GM23338 (cell line): ENCODE data around the gene DIP2C. TPM values are rescaled to one million over a fixed set of nuclear protein-coding genes. Genes with fewer than 3 reads are reported as not detected.

Experiments
- ATAC-seq: fragments of 200-7000 bp; cut with Tn5 transposase; 3 replicates; pipeline ENCODE4 v1.9.1; 2020
- DNase-seq: peaks from one replicate; pipeline ENCODE4 v3.0.0-alpha.2; 2015; ENCODE audit warnings: low spot score
- H2AFZ ChIP-seq: fragments of 200-600 bp; sonication (generic); 2 replicates; pipeline ENCODE4 v1.8.0; 2016; ENCODE audit warnings: antibody characterized with exemption, mild to moderate bottlenecking, moderate library complexity
- H3F3A ChIP-seq: fragments of 200-600 bp; sonication (generic); replicated peaks from 2 replicates; pipeline ENCODE4 v1.8.0; 2017; ENCODE audit warnings: antibody characterized with exemption, mixed run types, low read depth
- H3K27ac ChIP-seq: fragments of 200-600 bp; sonication (generic); 2 replicates; pipeline ENCODE4 v1.6.1; 2016; ENCODE audit warnings: low read depth
- H3K27me3 ChIP-seq: fragments of 200-600 bp; sonication (generic); 2 replicates; pipeline ENCODE4 v1.8.0; 2016; ENCODE audit warnings: mild to moderate bottlenecking, mixed run types, moderate library complexity; ENCODE audit not compliant: insufficient read depth
- H3K36me3 ChIP-seq: fragments of 200-600 bp; sonication (generic); 2 replicates; pipeline ENCODE4 v1.8.0; 2016; ENCODE audit warnings: mild to moderate bottlenecking; ENCODE audit not compliant: insufficient read depth
- H3K4me1 ChIP-seq: fragments of 200-600 bp; sonication (generic); 2 replicates; pipeline ENCODE4 v1.8.0; 2016; ENCODE audit warnings: mild to moderate bottlenecking, moderate library complexity; ENCODE audit not compliant: insufficient read depth
- H3K4me2 ChIP-seq: fragments of 200-600 bp; sonication (generic); 2 replicates; pipeline ENCODE4 v1.7.1; 2017; ENCODE audit warnings: mixed run types
- H3K4me3 ChIP-seq: fragments of 200-600 bp; sonication (generic); 2 replicates; pipeline ENCODE4 v1.6.1; 2016; ENCODE audit warnings: mixed run types
- H3K79me2 ChIP-seq: fragments of 200-600 bp; sonication (generic); replicated peaks from 2 replicates; pipeline ENCODE4 v1.8.0; 2017; ENCODE audit warnings: mild to moderate bottlenecking; ENCODE audit not compliant: insufficient read depth
- H3K9me2 ChIP-seq: fragments of 200-600 bp; sonication (generic); 2 replicates; pipeline ENCODE4 v1.8.0; 2017; ENCODE audit not compliant: insufficient read depth
- H4K20me1 ChIP-seq: fragments of 200-600 bp; sonication (generic); replicated peaks from 2 replicates; pipeline ENCODE4 v1.8.0; 2017; ENCODE audit warnings: mild to moderate bottlenecking; ENCODE audit not compliant: insufficient read depth
- H3K27ac Mint-ChIP-seq: 2 replicates; pipeline ENCODE4 v1.8.0; 2020; ENCODE audit warnings: inconsistent platforms, mild to moderate bottlenecking, moderate library complexity, mixed read lengths
- H3K27me3 Mint-ChIP-seq: 3 replicates; pipeline ENCODE4 v1.8.0; 2022; ENCODE audit warnings: low read depth, mild to moderate bottlenecking, moderate library complexity, mixed read lengths, inconsistent platforms; ENCODE audit not compliant: insufficient read depth, poor library complexity
- H3K36me3 Mint-ChIP-seq: 3 replicates; pipeline ENCODE4 v1.8.0; 2021; ENCODE audit warnings: low read depth, mild to moderate bottlenecking, inconsistent platforms, moderate library complexity, mixed read lengths
- H3K4me1 Mint-ChIP-seq: 3 replicates; pipeline ENCODE4 v1.8.0; 2020; ENCODE audit warnings: mild to moderate bottlenecking, inconsistent platforms, mixed read lengths
- H3K4me3 Mint-ChIP-seq: 3 replicates; pipeline ENCODE4 v1.8.0; 2021; ENCODE audit warnings: moderate library complexity, mild to moderate bottlenecking, inconsistent platforms, mixed read lengths
- H3K9me3 Mint-ChIP-seq: 3 replicates; pipeline ENCODE4 v1.8.0; 2020; ENCODE audit warnings: moderate library complexity, mild to moderate bottlenecking, inconsistent platforms, mixed read lengths
- CREB1 ChIP-seq: fragments of 250-450 bp; sonication (Bioruptor Pico); IDR thresholded peaks from 2 replicates; pipeline ENCODE4 v1.5.0; 2020; ENCODE audit warnings: low read depth, mild to moderate bottlenecking, moderate library complexity
- EZH2 ChIP-seq: fragments of 200-600 bp; sonication (generic); IDR thresholded peaks from one replicate; pipeline ENCODE4 v1.8.0; 2017; ENCODE audit warnings: antibody characterized with exemption, mild to moderate bottlenecking, low read depth; ENCODE audit not compliant: unreplicated experiment
- EZH2phosphoT487 ChIP-seq: fragments of 200-600 bp; sonication (generic); IDR thresholded peaks from one replicate; pipeline ENCODE4 v1.8.1; 2018; ENCODE audit warnings: antibody characterized with exemption; ENCODE audit not compliant: unreplicated experiment
- JUNB ChIP-seq: IDR thresholded peaks from one replicate; pipeline ENCODE4 v1.6.1; 2016; ENCODE audit warnings: antibody characterized with exemption; ENCODE audit not compliant: unreplicated experiment
- NANOG ChIP-seq: IDR thresholded peaks from 2 replicates; pipeline ENCODE4 v1.6.1; 2016; ENCODE audit warnings: antibody characterized with exemption, borderline replicate concordance
- POLR2AphosphoS5 ChIP-seq: IDR thresholded peaks from 2 replicates; pipeline ENCODE4 v1.6.1; 2016; ENCODE audit warnings: antibody characterized with exemption, low read depth
- STAT1 ChIP-seq: IDR thresholded peaks from one replicate; pipeline ENCODE4 v1.6.1; 2016; ENCODE audit warnings: antibody characterized with exemption; ENCODE audit not compliant: unreplicated experiment
- ZNF114 ChIP-seq: fragments of 250-450 bp; sonication (Bioruptor Pico); IDR thresholded peaks from 2 replicates; pipeline ENCODE4 v1.5.0; 2020; ENCODE audit warnings: mild to moderate bottlenecking, moderate library complexity
- ZNF331 ChIP-seq: fragments of 250-450 bp; sonication (Bioruptor Pico); IDR thresholded peaks from 2 replicates; pipeline ENCODE4 v1.5.0; 2020; ENCODE audit warnings: low read depth, mild to moderate bottlenecking, moderate library complexity
- polyA plus RNA-seq: library from polyadenylated mRNA; unstranded; fragments of >200 nt; fragmentation: Nextera tagmentation; extraction: Ambion mirVana; gene quantifications from 2 replicates; pipeline ENCODE4 v1.2.1, GENCODE V29; 2016
- total RNA-seq: library from RNA; depleted of rRNA; stranded (reverse); fragments of >200 nt; shearing (Covaris generic); gene quantifications from 2 replicates; pipeline ENCODE4 v1.2.3, GENCODE V29; 2014
- TF ChIP-seq, protein P1 (sequence below): fragments of 250-450 bp; sonication (Bioruptor Pico); IDR thresholded peaks from 2 replicates; pipeline ENCODE4 v1.5.0; 2020; ENCODE audit warnings: mild to moderate bottlenecking, moderate library complexity
- TF ChIP-seq, protein P2 (sequence below), 2 experiments: fragments of 200-600 bp in 1 of 2; sonication (generic) in 1 of 2; conservative IDR thresholded peaks; 2 replicates each; pipeline versions ENCODE4 v1.5.1 to v1.6.1; 2016 to 2017; ENCODE audit warnings: antibody characterized with exemption in 2 of 2, low read depth in 2 of 2, mild to moderate bottlenecking in 2 of 2, moderate library complexity in 1 of 2
- TF ChIP-seq, protein P3 (sequence below): IDR thresholded peaks from 2 replicates; pipeline ENCODE4 v1.6.1; 2016; ENCODE audit warnings: antibody characterized with exemption
- TF ChIP-seq, protein P4 (sequence below): IDR thresholded peaks from one replicate; pipeline ENCODE4 v1.6.1; 2018; ENCODE audit warnings: antibody characterized with exemption; ENCODE audit not compliant: unreplicated experiment

The DIP2C gene
- total and polyA plus RNA-seq, 2 experiments from 2014 or later: 5.1 to 7.7 TPM

DNA sequence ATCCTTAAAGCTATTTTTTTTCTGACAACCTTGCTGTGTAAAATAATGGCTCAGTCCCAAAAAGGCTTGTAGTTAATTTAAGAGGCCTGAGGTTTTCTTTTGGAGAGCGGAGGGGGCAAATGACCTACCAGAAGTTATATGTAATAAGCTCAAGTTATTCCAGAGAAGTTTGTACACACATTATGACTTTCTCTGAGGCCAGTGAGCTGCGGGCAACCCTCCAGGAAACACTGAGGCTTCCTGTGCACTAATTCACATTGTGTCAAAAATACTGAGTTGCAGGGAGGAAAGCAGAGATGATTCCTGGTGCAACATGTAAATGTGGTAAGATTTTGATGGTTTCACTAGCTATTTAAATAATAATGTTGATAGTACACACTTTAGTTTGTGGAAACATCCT is 188.6 kb downstream of the DIP2C start:
- DNase-seq (no peak), ATAC-seq (no peak)
- no peaks in the 10 kb centered on the region for H3K36me3 ChIP-seq
- H3K4me2 ChIP-seq: no peak overlapping the region
- no peak overlapping the region for H3K4me3 ChIP-seq
- Mint-ChIP-seq H3K27ac (no peak overlapping the region), H3K4me3 (no peak overlapping the region), H3K4me1 (peaks cover 11% of the 10 kb centered on the region), H3K9me3 (no peaks in the 10 kb centered on the region), H3K27me3 (peaks cover 34% of the 10 kb centered on the region), H3K36me3 (no peaks in the 10 kb centered on the region)
- no peaks in the 10 kb centered on the region for H3F3A ChIP-seq
- no peak overlapping the region for H2AFZ ChIP-seq
- H3K79me2 ChIP-seq: no peaks in the 10 kb centered on the region; the same call in 1 of the 2 replicates
- no peaks in the 10 kb centered on the region for H3K9me2 ChIP-seq
- H3K27ac ChIP-seq: no peak overlapping the region
- H3K4me1 ChIP-seq: no peaks in the 10 kb centered on the region
- H4K20me1 ChIP-seq: peaks cover 24% of the 10 kb centered on the region
- TF ChIP-seq, protein P1, sequence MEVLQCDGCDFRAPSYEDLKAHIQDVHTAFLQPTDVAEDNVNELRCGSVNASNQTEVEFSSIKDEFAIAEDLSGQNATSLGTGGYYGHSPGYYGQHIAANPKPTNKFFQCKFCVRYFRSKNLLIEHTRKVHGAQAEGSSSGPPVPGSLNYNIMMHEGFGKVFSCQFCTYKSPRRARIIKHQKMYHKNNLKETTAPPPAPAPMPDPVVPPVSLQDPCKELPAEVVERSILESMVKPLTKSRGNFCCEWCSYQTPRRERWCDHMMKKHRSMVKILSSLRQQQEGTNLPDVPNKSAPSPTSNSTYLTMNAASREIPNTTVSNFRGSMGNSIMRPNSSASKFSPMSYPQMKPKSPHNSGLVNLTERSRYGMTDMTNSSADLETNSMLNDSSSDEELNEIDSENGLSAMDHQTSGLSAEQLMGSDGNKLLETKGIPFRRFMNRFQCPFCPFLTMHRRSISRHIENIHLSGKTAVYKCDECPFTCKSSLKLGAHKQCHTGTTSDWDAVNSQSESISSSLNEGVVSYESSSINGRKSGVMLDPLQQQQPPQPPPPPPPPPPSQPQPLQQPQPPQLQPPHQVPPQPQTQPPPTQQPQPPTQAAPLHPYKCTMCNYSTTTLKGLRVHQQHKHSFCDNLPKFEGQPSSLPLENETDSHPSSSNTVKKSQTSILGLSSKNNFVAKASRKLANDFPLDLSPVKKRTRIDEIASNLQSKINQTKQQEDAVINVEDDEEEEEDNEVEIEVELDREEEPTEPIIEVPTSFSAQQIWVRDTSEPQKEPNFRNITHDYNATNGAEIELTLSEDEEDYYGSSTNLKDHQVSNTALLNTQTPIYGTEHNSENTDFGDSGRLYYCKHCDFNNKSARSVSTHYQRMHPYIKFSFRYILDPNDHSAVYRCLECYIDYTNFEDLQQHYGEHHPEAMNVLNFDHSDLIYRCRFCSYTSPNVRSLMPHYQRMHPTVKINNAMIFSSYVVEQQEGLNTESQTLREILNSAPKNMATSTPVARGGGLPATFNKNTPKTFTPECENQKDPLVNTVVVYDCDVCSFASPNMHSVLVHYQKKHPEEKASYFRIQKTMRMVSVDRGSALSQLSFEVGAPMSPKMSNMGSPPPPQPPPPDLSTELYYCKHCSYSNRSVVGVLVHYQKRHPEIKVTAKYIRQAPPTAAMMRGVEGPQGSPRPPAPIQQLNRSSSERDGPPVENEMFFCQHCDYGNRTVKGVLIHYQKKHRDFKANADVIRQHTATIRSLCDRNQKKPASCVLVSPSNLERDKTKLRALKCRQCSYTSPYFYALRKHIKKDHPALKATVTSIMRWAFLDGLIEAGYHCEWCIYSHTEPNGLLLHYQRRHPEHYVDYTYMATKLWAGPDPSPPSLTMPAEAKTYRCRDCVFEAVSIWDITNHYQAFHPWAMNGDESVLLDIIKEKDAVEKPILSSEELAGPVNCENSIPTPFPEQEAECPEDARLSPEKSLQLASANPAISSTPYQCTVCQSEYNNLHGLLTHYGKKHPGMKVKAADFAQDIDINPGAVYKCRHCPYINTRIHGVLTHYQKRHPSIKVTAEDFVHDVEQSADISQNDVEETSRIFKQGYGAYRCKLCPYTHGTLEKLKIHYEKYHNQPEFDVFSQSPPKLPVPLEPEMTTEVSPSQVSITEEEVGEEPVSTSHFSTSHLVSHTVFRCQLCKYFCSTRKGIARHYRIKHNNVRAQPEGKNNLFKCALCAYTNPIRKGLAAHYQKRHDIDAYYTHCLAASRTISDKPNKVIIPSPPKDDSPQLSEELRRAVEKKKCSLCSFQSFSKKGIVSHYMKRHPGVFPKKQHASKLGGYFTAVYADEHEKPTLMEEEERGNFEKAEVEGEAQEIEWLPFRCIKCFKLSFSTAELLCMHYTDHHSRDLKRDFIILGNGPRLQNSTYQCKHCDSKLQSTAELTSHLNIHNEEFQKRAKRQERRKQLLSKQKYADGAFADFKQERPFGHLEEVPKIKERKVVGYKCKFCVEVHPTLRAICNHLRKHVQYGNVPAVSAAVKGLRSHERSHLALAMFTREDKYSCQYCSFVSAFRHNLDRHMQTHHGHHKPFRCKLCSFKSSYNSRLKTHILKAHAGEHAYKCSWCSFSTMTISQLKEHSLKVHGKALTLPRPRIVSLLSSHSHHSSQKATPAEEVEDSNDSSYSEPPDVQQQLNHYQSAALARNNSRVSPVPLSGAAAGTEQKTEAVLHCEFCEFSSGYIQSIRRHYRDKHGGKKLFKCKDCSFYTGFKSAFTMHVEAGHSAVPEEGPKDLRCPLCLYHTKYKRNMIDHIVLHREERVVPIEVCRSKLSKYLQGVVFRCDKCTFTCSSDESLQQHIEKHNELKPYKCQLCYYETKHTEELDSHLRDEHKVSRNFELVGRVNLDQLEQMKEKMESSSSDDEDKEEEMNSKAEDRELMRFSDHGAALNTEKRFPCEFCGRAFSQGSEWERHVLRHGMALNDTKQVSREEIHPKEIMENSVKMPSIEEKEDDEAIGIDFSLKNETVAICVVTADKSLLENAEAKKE (CRISPR knock-in tag): no peak
- TF ChIP-seq STAT1 (no peak), JUNB (no peak), EZH2phosphoT487 (no peak), CREB1 (CRISPR knock-in tag) (no peak), ZNF114 (no peak), POLR2AphosphoS5 (no peak), ZNF331 (CRISPR knock-in tag) (no peak), NANOG (no peak), EZH2 (no peak)
- TF ChIP-seq, protein P2, sequence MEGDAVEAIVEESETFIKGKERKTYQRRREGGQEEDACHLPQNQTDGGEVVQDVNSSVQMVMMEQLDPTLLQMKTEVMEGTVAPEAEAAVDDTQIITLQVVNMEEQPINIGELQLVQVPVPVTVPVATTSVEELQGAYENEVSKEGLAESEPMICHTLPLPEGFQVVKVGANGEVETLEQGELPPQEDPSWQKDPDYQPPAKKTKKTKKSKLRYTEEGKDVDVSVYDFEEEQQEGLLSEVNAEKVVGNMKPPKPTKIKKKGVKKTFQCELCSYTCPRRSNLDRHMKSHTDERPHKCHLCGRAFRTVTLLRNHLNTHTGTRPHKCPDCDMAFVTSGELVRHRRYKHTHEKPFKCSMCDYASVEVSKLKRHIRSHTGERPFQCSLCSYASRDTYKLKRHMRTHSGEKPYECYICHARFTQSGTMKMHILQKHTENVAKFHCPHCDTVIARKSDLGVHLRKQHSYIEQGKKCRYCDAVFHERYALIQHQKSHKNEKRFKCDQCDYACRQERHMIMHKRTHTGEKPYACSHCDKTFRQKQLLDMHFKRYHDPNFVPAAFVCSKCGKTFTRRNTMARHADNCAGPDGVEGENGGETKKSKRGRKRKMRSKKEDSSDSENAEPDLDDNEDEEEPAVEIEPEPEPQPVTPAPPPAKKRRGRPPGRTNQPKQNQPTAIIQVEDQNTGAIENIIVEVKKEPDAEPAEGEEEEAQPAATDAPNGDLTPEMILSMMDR (conservative IDR thresholded peaks at IDR 0.05; ENCODE audit: low read depth in 2 of 2): no peak
- TF ChIP-seq, protein P3, sequence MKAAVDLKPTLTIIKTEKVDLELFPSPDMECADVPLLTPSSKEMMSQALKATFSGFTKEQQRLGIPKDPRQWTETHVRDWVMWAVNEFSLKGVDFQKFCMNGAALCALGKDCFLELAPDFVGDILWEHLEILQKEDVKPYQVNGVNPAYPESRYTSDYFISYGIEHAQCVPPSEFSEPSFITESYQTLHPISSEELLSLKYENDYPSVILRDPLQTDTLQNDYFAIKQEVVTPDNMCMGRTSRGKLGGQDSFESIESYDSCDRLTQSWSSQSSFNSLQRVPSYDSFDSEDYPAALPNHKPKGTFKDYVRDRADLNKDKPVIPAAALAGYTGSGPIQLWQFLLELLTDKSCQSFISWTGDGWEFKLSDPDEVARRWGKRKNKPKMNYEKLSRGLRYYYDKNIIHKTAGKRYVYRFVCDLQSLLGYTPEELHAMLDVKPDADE: no peak
- TF ChIP-seq, protein P4, sequence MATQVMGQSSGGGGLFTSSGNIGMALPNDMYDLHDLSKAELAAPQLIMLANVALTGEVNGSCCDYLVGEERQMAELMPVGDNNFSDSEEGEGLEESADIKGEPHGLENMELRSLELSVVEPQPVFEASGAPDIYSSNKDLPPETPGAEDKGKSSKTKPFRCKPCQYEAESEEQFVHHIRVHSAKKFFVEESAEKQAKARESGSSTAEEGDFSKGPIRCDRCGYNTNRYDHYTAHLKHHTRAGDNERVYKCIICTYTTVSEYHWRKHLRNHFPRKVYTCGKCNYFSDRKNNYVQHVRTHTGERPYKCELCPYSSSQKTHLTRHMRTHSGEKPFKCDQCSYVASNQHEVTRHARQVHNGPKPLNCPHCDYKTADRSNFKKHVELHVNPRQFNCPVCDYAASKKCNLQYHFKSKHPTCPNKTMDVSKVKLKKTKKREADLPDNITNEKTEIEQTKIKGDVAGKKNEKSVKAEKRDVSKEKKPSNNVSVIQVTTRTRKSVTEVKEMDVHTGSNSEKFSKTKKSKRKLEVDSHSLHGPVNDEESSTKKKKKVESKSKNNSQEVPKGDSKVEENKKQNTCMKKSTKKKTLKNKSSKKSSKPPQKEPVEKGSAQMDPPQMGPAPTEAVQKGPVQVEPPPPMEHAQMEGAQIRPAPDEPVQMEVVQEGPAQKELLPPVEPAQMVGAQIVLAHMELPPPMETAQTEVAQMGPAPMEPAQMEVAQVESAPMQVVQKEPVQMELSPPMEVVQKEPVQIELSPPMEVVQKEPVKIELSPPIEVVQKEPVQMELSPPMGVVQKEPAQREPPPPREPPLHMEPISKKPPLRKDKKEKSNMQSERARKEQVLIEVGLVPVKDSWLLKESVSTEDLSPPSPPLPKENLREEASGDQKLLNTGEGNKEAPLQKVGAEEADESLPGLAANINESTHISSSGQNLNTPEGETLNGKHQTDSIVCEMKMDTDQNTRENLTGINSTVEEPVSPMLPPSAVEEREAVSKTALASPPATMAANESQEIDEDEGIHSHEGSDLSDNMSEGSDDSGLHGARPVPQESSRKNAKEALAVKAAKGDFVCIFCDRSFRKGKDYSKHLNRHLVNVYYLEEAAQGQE: no peak
- peaks cover 32% of the 10 kb centered on the region for H3K27me3 ChIP-seq
